Stimulated activated CD4-positive, alpha-beta T cell treated with anti-CD3 and anti-CD28 coated beads, Interleukin-12 subunit alpha, Interleukin-12 subunit beta, amount 100 ng/mL, for 4 hours (primary cell): ENCODE measurements around the gene DUSP12.

Experiments used
- DNase-seq: peaks from one replicate; pipeline ENCODE4 v3.0.0-alpha.2; 2020

The DUSP12 gene

DNA sequence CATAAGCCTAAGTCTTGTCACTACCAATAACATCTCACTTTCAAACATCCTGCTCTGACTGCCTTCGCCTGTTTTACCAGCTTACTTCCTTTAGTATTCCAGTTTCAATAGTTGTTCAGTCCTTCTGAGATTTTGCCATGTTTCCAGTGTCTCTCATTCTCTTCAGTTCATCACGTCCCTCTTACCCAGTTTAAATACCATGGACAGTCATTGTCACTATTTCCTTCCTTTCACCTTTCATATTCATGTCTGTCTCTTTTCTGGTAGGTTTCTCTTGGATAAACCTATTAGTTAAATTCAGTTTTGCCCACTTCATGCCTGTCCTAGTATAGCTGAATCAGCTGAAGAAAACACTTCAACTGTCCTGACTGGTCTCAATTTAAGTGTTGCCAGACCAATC lies 22.4 kb downstream of the DUSP12 start:
- no peak for DNase-seq

DNA sequence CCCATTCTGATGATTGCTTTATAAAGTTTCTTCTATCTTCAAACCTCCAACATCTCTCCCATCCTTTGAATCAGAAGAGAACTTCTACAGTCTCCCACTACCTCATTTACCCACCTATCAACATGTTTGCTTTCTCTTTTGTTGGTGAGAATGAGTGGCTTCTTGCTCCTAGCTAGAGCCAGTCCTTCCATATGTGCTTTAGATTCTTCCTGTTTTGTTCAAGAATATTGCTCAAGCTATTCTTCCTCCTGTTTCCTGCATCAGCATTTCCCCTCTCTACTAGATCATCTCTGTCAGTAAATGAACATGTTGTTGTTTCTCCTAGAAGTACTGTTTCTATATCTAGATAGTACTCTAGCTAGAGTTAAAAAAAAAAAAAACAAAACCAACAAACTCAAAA lies 22.8 kb downstream of the DUSP12 start:
- no peak for DNase-seq

- no peak for DNase-seq
Observed at GRCh38 chr1:161773791-161774190, 24.2 kb downstream of the DUSP12 start.

GRCh38 chr1:161777261-161777660 lies 27.7 kb downstream of the DUSP12 start:
- DNase-seq = no peak

DNA sequence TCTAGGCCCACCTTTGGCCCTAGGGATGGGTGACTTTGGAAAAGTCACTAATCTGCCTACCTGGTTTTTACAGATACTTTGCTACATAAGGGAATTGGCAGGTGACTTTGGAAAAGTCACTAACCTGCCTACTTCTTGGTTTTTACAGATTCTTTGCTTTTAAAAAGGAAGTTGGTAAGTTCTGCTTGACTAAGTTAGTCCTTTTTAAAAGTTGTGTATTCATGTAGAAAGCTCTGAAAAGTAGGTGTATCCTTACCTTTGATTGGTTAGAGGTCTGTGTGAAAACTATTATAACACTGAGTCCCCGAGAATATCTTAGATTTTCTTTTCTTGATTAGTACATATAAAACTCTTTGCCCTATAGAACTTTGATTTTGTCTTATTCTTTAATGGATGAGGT lies 28.9 kb downstream of the DUSP12 start:
- no peak for DNase-seq

GRCh38 chr1:161779393-161779792 lies 29.8 kb downstream of the DUSP12 start:
- no peak for DNase-seq

DNA sequence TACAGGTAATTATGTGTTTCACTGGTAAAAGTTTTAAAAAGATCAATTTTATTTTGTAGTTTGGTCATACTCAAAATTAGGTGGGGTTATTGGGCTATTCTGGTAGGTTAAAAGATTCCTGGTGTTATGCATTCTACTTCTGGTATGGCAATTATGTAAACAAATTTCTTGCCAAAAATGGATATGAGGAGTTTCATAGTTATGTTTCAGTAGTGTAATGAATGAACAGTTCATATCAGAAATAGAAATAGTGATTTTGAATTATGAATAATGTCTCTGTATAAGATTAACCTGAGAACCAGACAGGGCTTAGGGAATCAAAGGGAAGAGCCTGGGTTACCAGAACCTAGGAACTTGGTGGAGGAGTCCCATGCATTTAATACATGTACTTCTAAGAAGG lies 32.4 kb downstream of the DUSP12 start:
- no peak for DNase-seq

DNA sequence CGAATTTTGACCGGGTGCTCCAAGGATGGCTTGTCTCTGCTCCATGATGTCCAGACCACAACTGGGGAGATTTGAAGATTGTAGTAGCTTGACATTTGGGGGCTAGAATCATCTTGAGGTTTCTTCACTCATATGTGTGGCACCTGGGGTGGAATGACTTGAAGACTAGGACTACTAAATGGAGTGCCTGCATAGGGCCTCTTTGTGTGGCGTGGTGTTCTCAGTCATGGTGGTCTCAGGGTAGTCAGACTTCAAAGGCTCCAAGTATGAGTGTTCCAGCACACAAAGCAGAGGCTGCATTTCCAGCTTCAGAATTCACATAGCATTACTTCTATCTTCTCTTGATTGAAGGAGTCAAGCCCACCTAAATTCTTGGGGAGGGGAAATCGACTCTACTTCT lies 33.3 kb downstream of the DUSP12 start:
- no peak for DNase-seq

DNA sequence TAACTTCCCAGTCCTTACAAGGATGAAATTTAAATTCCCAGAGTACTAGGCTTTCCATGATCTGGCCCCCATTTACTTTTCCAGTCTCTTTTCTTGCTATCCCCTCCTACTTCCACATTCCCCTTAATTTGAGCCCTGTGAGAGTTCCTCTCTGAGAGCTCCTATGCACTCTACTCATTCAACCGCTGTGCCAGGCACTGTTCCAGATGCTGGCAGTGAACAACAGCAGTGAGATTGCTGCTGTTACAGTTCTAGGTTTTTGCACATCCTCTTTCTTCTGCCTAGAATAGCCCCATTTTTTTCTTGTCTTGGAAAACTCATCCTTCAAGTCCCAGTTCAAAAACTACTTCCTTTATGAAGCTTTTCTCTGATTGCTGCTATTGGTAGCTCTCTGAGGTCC lies 35.4 kb downstream of the DUSP12 start:
- no peak for DNase-seq

GRCh38 chr1:161787355-161787754 lies 37.8 kb downstream of the DUSP12 start:
- no peak for DNase-seq

DNA sequence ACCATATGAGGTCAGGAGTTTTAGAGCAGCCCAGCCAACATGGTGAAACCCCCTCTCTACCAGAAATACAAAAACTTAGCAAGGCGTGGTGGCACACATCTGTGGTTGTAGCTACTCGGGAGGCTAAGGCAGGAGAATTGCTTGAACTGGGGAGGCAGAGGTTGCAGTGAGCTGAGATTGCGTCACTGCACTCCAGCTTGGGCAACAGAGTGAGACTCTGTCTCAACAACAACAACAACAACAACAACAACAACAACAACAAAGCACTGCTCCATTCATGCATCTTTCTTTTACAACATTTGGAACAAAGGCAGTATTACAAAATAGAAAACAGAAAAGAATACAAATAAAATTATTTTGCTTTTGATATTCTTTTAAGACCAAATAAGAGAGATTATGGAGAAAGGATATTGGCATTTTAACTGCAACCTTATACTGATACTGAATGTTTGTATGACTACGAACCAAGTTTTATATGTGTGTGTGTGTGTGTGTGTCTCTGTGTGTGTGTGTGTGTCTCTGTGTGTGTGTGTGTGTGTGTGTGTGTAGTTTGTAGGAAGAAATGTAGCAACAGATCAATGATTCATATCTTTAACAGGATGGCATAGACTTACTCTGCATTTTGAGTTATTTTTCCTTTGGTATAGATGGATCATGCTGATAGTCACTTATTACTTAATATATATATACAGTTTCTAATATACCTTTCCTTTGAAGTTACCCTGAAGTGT lies 41.2 kb downstream of the DUSP12 start:
- DNase-seq = no peak

GRCh38 chr1:161791904-161792655 lies 42.5 kb downstream of the DUSP12 start:
- no peak for DNase-seq

DNA sequence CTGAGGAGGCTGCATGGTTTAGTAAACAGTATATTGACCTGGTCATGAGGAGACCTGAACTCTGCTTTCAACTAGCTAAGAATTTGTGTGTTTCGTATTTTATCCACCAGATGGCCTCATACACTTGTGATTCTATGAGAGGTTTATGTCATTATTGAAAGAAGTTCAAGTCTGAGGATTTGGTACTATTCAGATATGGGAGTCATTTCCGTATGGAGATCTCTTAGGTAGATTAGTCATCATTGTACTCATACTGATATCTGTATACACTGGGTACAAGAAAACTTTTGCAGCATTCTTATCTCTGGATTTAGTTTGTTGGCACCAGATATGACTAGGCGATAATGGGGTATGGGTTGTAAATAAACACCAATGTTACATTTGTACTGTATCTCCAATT lies 43.2 kb downstream of the DUSP12 start:
- DNase-seq = no peak

DNA sequence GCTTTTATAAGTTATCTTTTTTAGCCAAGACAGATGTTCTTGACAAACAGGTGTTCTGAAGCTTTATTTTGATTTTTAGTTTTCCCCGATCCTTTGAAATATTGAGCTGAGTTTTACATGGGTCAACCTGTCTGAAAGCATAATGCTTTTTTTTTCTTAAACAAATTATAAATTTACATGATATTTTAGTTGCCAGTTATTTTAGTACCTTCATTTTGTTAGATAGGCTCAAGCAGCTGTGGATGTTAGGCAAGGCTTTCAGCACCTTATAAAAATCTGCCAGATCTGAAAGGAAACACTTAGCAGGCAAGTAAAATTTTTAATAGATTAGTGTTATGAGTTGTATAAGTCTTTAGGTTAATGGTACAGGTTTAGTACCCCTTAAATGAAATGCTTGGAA lies 50.2 kb downstream of the DUSP12 start:
- DNase-seq = no peak

DNA sequence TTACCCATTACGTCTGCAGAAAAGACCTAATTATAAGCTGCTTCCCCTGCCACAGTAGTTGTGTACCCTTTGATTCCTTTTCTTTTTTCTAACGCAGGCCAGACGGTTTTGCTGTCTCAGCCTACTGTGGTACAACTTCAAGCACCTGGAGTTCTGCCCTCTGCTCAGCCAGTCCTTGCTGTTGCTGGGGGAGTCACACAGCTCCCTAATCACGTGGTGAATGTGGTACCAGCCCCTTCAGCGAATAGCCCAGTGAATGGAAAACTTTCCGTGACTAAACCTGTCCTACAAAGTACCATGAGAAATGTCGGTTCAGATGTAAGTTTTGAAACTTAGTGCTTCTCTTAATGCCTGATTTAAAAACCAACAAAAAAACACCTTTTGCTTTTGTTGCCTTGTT lies 52.4 kb downstream of the DUSP12 start:
- no peak for DNase-seq

DNA sequence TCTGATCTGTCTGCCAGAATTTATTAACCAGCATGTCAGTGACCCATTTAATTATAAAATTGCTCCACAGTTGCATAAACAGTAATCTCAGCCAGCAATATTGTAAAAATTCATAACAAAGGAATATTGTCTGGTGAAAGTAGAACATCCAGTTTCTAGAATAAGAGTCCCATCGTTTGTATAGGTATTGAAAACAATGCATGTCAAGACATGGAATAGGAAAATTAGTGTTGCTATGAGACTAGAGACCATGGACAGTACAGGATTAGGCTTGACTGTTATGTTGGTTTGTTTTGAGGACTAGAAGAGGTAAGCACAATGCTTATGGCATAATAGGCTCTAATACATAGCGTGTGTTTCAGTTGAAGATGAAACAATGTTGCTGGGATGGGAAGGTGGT lies 53.6 kb downstream of the DUSP12 start:
- DNase-seq = no peak

DNA sequence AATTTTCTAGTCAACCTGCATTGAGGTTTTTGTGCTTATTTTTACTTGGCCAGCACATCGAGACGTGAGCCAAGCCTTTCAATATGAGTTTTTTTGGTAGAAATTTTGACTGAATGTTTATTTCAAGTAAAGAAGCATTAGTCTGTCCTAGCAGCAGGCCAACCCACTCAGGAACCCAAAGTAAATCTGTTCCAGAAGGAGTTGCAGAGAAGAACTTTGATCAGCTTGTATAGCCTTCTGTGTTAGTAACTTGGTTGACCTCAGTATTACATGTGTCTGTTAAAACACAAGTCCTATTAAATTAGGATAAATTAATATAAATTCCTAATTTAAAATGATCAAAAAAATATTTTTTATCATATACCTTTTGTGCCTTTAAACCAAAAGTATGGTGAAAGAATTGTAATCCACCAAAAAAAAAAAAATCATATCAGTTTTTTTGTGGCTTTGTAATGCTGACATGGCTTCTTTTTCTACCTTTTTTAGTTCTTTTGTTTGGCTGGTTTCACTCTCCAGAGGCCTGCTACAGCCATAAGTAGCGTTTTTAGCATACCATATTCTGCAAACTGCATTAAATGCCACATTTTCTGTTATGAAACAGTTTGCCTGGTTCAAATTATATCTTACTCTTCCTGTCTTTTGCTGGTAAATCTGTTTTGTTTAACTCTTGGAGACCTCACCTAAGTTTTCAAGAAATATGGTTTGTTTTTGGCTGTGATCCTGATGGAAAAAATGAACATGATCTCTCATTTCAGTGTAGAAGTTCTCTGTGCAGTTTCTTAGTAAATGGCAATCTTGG lies 56.0 kb downstream of the DUSP12 start:
- DNase-seq = no peak
